HEK293 (cell line): ENCODE measurements around the gene SOCS1.

Source experiments
- AEBP2 ChIP-seq: fragments of 450-650 bp; formaldehyde crosslinking; IDR thresholded peaks from 2 replicates; pipeline ENCODE4 v1.5.1; 2016; ENCODE audit warnings: missing biosample characterization, missing genetic modification characterization, borderline replicate concordance
- PRDM10 ChIP-seq: fragments of 450-650 bp; formaldehyde crosslinking; IDR thresholded peaks from 2 replicates; pipeline ENCODE4 v1.5.1; 2016; ENCODE audit warnings: missing biosample characterization, missing genetic modification characterization
- PRDM4 ChIP-seq: fragments of 450-650 bp; formaldehyde crosslinking; IDR thresholded peaks from 2 replicates; pipeline ENCODE4 v1.5.1; 2017; ENCODE audit warnings: missing biosample characterization, missing genetic modification characterization
- TCF7L2 ChIP-seq: IDR thresholded peaks from 2 replicates; pipeline ENCODE4 v1.6.1; 2011; ENCODE audit warnings: low read depth, mild to moderate bottlenecking, inconsistent platforms, low read length, moderate library complexity, borderline replicate concordance
- ZNF112 ChIP-seq: fragments of 450-650 bp; formaldehyde crosslinking; IDR thresholded peaks from 2 replicates; pipeline ENCODE4 v1.5.0; 2017; ENCODE audit warnings: missing biosample characterization, missing genetic modification characterization
- ZNF148 ChIP-seq: fragments of 450-650 bp; formaldehyde crosslinking; IDR thresholded peaks from 2 replicates; pipeline ENCODE4 v1.5.0; 2017; ENCODE audit warnings: missing biosample characterization, missing genetic modification characterization, borderline replicate concordance
- ZNF175 ChIP-seq: fragments of 450-650 bp; formaldehyde crosslinking; IDR thresholded peaks from 2 replicates; pipeline ENCODE4 v1.5.1; 2016; ENCODE audit warnings: missing biosample characterization, missing genetic modification characterization
- ZNF2 ChIP-seq: fragments of 450-650 bp; formaldehyde crosslinking; IDR thresholded peaks from 2 replicates; pipeline ENCODE4 v1.5.1; 2016; ENCODE audit warnings: missing biosample characterization, missing genetic modification characterization
- ZNF280C ChIP-seq: fragments of 450-650 bp; formaldehyde crosslinking; IDR thresholded peaks from 2 replicates; pipeline ENCODE4 v1.5.1; 2016; ENCODE audit warnings: missing biosample characterization, missing genetic modification characterization
- ZNF280D ChIP-seq: fragments of 450-650 bp; formaldehyde crosslinking; IDR thresholded peaks from 2 replicates; pipeline ENCODE4 v1.5.1; 2016; ENCODE audit warnings: missing biosample characterization, missing genetic modification characterization
- ZNF48 ChIP-seq: fragments of 450-650 bp; formaldehyde crosslinking; IDR thresholded peaks from 2 replicates; pipeline ENCODE4 v1.5.1; 2016; ENCODE audit warnings: missing biosample characterization, missing genetic modification characterization
- ZNF518A ChIP-seq: fragments of 450-650 bp; formaldehyde crosslinking; conservative IDR thresholded peaks from 2 replicates; pipeline ENCODE4 v1.5.1; 2016; ENCODE audit warnings: low read depth, missing biosample characterization, missing genetic modification characterization
- ZNF639 ChIP-seq: fragments of 450-650 bp; formaldehyde crosslinking; IDR thresholded peaks from 2 replicates; pipeline ENCODE4 v1.5.1; 2016; ENCODE audit warnings: missing biosample characterization, missing genetic modification characterization
- ZNF843 ChIP-seq: fragments of 450-650 bp; formaldehyde crosslinking; IDR thresholded peaks from 2 replicates; pipeline ENCODE4 v1.5.1; 2016; ENCODE audit warnings: missing biosample characterization, missing genetic modification characterization

SOCS1 gene

GRCh38 chr16:11254913-11255736 is 879 bp downstream of the SOCS1 start (continued):
- TF ChIP-seq AEBP2 (tag by site-specific recombination): no peak
- TF ChIP-seq PRDM4 (tag by site-specific recombination): no peak
- TF ChIP-seq ZNF639 (tag by site-specific recombination): no peak
- no peak for TF ChIP-seq ZNF843 (tag by site-specific recombination)
- no peak for TF ChIP-seq PRDM10 (tag by site-specific recombination)
- no peak for TF ChIP-seq ZNF280D (tag by site-specific recombination)
- TF ChIP-seq ZNF175 (tag by site-specific recombination): no peak
- no peak for TF ChIP-seq TCF7L2
- peak; percentile 18; the same call in 1 of the 2 replicates for TF ChIP-seq ZNF2
- no peak for TF ChIP-seq ZNF518A (tag by site-specific recombination)
- no peak for TF ChIP-seq ZNF148
- TF ChIP-seq ZNF280C: no peak
- TF ChIP-seq ZNF48: no peak
- no peak for TF ChIP-seq ZNF112
